HepG2 (cell line): Measurements from ENCODE around the gene ABI3BP. TPM values are rescaled to one million over a fixed set of nuclear protein-coding genes. Genes with fewer than 3 reads are reported as not detected.
A peak's percentile ranks its signal among the peaks of the same experiment; 100 is the strongest.

Experiments used
- ATF4 ChIP-seq, 2 experiments: fragments of 450-650 bp in 1 of 2; sonication (generic) in 1 of 2; formaldehyde crosslinking; IDR thresholded peaks; 2 replicates each; pipeline versions ENCODE4 v1.5.0 to v1.8.0; 2020 to 2022; ENCODE audit warnings: mild to moderate bottlenecking in 1 of 2, missing genetic modification reagents in 1 of 2
- E2F5 ChIP-seq: sonication (generic); formaldehyde crosslinking; conservative IDR thresholded peaks from 2 replicates; pipeline ENCODE4 v1.4.0; 2020; ENCODE audit warnings: missing genetic modification reagents
- GMEB1 ChIP-seq: sonication (generic); formaldehyde crosslinking; IDR thresholded peaks from 2 replicates; pipeline ENCODE4 v1.5.1; 2020; ENCODE audit warnings: missing genetic modification reagents, mild to moderate bottlenecking, borderline replicate concordance
- MYC ChIP-seq: sonication (generic); formaldehyde crosslinking; IDR thresholded peaks from 2 replicates; pipeline ENCODE4 v1.9.0; 2021; ENCODE audit warnings: missing genetic modification reagents, borderline replicate concordance
- TARDBP ChIP-seq: sonication (generic); formaldehyde crosslinking; IDR thresholded peaks from 2 replicates; pipeline ENCODE4 v1.8.0; 2022; ENCODE audit warnings: mild to moderate bottlenecking, missing genetic modification reagents
- ZFP37 ChIP-seq: sonication (generic); formaldehyde crosslinking; IDR thresholded peaks from 2 replicates; pipeline ENCODE4 v1.4.0; 2020; ENCODE audit warnings: missing genetic modification reagents, borderline replicate concordance
- ZFP91 ChIP-seq: sonication (generic); formaldehyde crosslinking; IDR thresholded peaks from 2 replicates; pipeline ENCODE4 v1.9.0; 2022; ENCODE audit warnings: missing genetic modification reagents, mild to moderate bottlenecking, borderline replicate concordance
- ZNF142 ChIP-seq: sonication (generic); formaldehyde crosslinking; IDR thresholded peaks from 2 replicates; pipeline ENCODE4 v1.4.0; 2020; ENCODE audit warnings: missing genetic modification reagents
- ZNF558 ChIP-seq: sonication (generic); formaldehyde crosslinking; IDR thresholded peaks from 2 replicates; pipeline ENCODE4 v1.9.0; 2022; ENCODE audit warnings: mild to moderate bottlenecking, missing genetic modification reagents, borderline replicate concordance
- ZNF567 ChIP-seq: sonication (generic); formaldehyde crosslinking; IDR thresholded peaks from 2 replicates; pipeline ENCODE4 v1.8.1; 2023; ENCODE audit warnings: mild to moderate bottlenecking, missing genetic modification reagents, borderline replicate concordance
- ZNF615 ChIP-seq: sonication (generic); formaldehyde crosslinking; IDR thresholded peaks from 2 replicates; pipeline ENCODE4 v1.5.0; 2020; ENCODE audit warnings: mild to moderate bottlenecking, missing genetic modification reagents, borderline replicate concordance
- ZNF629 ChIP-seq: sonication (generic); formaldehyde crosslinking; conservative IDR thresholded peaks from 2 replicates; pipeline ENCODE4 v1.5.0; 2020; ENCODE audit warnings: missing genetic modification reagents
- ZNF720 ChIP-seq: sonication (generic); formaldehyde crosslinking; IDR thresholded peaks from 2 replicates; pipeline ENCODE4 v1.4.0; 2020; ENCODE audit warnings: missing genetic modification reagents
- ZNF746 ChIP-seq: sonication (generic); formaldehyde crosslinking; IDR thresholded peaks from 2 replicates; pipeline ENCODE4 v1.8.0; 2022; ENCODE audit warnings: mild to moderate bottlenecking, missing genetic modification reagents
- ZNF83 ChIP-seq: sonication (generic); formaldehyde crosslinking; IDR thresholded peaks from 2 replicates; pipeline ENCODE4 v1.4.0; 2020; ENCODE audit warnings: missing genetic modification reagents, mild to moderate bottlenecking, borderline replicate concordance
- polyA plus RNA-seq, 8 experiments: library from polyadenylated mRNA; depleted of rRNA in 3 of 8; stranded (reverse) in 7 of 8; unstranded in 1 of 8; fragments of >200 nt; fragmentation: Illumina TruSeq in 4 of 8; extraction: Trizol in 4 of 8; gene quantifications; 2 replicates each; pipeline versions ENCODE4 v1.2.1 to v1.2.3, GENCODE V29; 2011 to 2016; ENCODE audit warnings: low read depth in 4 of 8, missing spikeins in 1 of 8, mixed read lengths in 1 of 8; ENCODE audit not compliant: insufficient read depth in 1 of 8
- total RNA-seq, 5 experiments: library from RNA; depleted of rRNA; stranded (reverse); fragments of >200 nt; fragmentation: Illumina TruSeq; extraction: Trizol; gene quantifications; 2 replicates each; pipeline ENCODE4 v1.2.3, GENCODE V29; 2016; ENCODE audit warnings: low read depth in 1 of 5

The ABI3BP gene
- total and polyA plus RNA-seq, 2 of the 13 experiments (the other 11 are each of a cell fraction or from before 2014, with no cell fraction given): not detected

GRCh38 chr3:100708989-100709841, 284.0 kb downstream of the ABI3BP start, which contains the start of gene TFG (continued):
- TF ChIP-seq ATF4 (CRISPR knock-in tag; IDR thresholded peaks at IDR 0.05): 0 out of 4 replicates have a peak, but pooled peaks of 1 of the 2 experiments have one; percentile 45
- peak; percentile 88 for TF ChIP-seq ZFP91 (CRISPR knock-in tag)
- no peak for TF ChIP-seq ZNF142 (CRISPR knock-in tag)
- TF ChIP-seq ZNF567 (CRISPR knock-in tag): 0 out of 2 replicates have a peak, but pooled peaks have one; percentile 18
- no peak for TF ChIP-seq ZNF720 (CRISPR knock-in tag)
- peak; percentile 92 for TF ChIP-seq GMEB1 (CRISPR knock-in tag)
- TF ChIP-seq ZNF629 (CRISPR knock-in tag): no peak; the same call in 1 of the 2 replicates
- 0 out of 2 replicates have a peak, but pooled peaks have one; percentile 60 for TF ChIP-seq TARDBP (CRISPR knock-in tag)
- TF ChIP-seq E2F5 (CRISPR knock-in tag): 0 out of 2 replicates have a peak, but pooled peaks have one; percentile 61
- peak; percentile 38; the same call in 1 of the 2 replicates for TF ChIP-seq ZNF83 (CRISPR knock-in tag)
- TF ChIP-seq ZNF558 (CRISPR knock-in tag): peak; percentile 44; the same call in 1 of the 2 replicates
- peak; percentile 71 for TF ChIP-seq MYC
- peak; percentile 87; the same call in 1 of the 2 replicates for TF ChIP-seq ZNF746 (CRISPR knock-in tag)
- no peak for TF ChIP-seq ZFP37 (CRISPR knock-in tag)
- TF ChIP-seq ZNF615 (CRISPR knock-in tag): 0 out of 2 replicates have a peak, but pooled peaks have one; percentile 56
